SK-N-SH (cell line): ENCODE data around the gene EPB41L3. TPM values are rescaled to one million over a fixed set of nuclear protein-coding genes. Genes with fewer than 3 reads are reported as not detected.

Source experiments
- CTCF ChIA-PET: fragments of 300-600, 350-600 bp; formaldehyde crosslinking; extraction: SDS; loops from one replicate; lab custom pipeline; 2021; lab: Yijun Ruan, JAX
- POLR2A ChIA-PET: fragments of 350-600 bp; sonication (Branson Sonifier 250); formaldehyde crosslinking; extraction: SDS; loops from one replicate; lab custom pipeline; 2020; ENCODE audit warnings: antibody characterized with exemption, inconsistent platforms; lab: Yijun Ruan, JAX
- DNase-seq: peaks from one replicate; pipeline ENCODE4 v3.0.0; 2012
- H2AFZ ChIP-seq: fragments of 200-600 bp; sonication (generic); 2 replicates; pipeline ENCODE4 v1.8.1; 2016; ENCODE audit warnings: antibody characterized with exemption, mild to moderate bottlenecking, low read depth
- H3F3A ChIP-seq: fragments of 200-600 bp; sonication (generic); replicated peaks from 2 replicates; pipeline ENCODE3; 2016; ENCODE audit warnings: antibody characterized with exemption, mild to moderate bottlenecking; ENCODE audit not compliant: insufficient read depth
- H3K27ac ChIP-seq, 2 experiments: fragments of 200-500 bp in 1 of 2; fragments of 200-600 bp in 1 of 2; sonication (Bioruptor generic) in 1 of 2; sonication (generic), shearing (Covaris generic) in 1 of 2; 2 replicates each; pipeline versions ENCODE4 v1.5.1 to v1.6.1; 2014 to 2016; ENCODE audit warnings: low read depth in 2 of 2, inconsistent platforms in 1 of 2, low read length in 1 of 2, mild to moderate bottlenecking in 1 of 2, mixed read lengths in 1 of 2
- H3K27me3 ChIP-seq: fragments of 200-600 bp; sonication (generic), shearing (Covaris generic); 2 replicates; pipeline ENCODE4 v1.6.1; 2016; ENCODE audit warnings: mixed run types; ENCODE audit not compliant: insufficient read depth
- H3K36me3 ChIP-seq, 2 experiments: fragments of 200-500 bp in 1 of 2; fragments of 200-600 bp in 1 of 2; sonication (Bioruptor generic) in 1 of 2; sonication (generic) in 1 of 2; replicated peaks in 1 of 2; 2 replicates each; pipeline versions ENCODE3 to v1.5.1; 2014 to 2016; ENCODE audit warnings: low read length in 1 of 2, mild to moderate bottlenecking in 1 of 2; ENCODE audit not compliant: insufficient read depth in 2 of 2, control insufficient read depth in 1 of 2
- H3K4me1 ChIP-seq, 2 experiments: fragments of 200-500 bp in 1 of 2; fragments of 200-600 bp in 1 of 2; sonication (Bioruptor generic) in 1 of 2; sonication (generic), shearing (Covaris generic) in 1 of 2; 2 replicates each; pipeline versions ENCODE4 v1.5.1 to v1.6.1; 2014 to 2016; ENCODE audit warnings: low read depth in 1 of 2, low read length in 1 of 2, mixed run types in 1 of 2; ENCODE audit not compliant: insufficient read depth in 2 of 2, control insufficient read depth in 1 of 2
- H3K4me2 ChIP-seq: fragments of 200-600 bp; sonication (generic), shearing (Covaris generic); 2 replicates; pipeline ENCODE4 v1.6.1; 2017; ENCODE audit warnings: mixed run types
- H3K4me3 ChIP-seq, 2 experiments: fragments of 200-500 bp in 1 of 2; fragments of 200-600 bp in 1 of 2; sonication (Bioruptor generic) in 1 of 2; sonication (generic), shearing (Covaris generic) in 1 of 2; 2 replicates each; pipeline versions ENCODE4 v1.5.1 to v1.8.1; 2014 to 2016; ENCODE audit warnings: low read depth in 2 of 2, inconsistent platforms in 1 of 2, low read length in 1 of 2, mild to moderate bottlenecking in 1 of 2, mixed read lengths in 1 of 2, moderate library complexity in 1 of 2
- H3K79me2 ChIP-seq: fragments of 200-600 bp; sonication (generic); 2 replicates; pipeline ENCODE4 v1.8.1; 2017; ENCODE audit warnings: mild to moderate bottlenecking; ENCODE audit not compliant: insufficient read depth
- H3K9ac ChIP-seq: fragments of 200-600 bp; sonication (generic); 2 replicates; pipeline ENCODE4 v1.6.1; 2017; ENCODE audit warnings: mixed run types
- H3K9me2 ChIP-seq: fragments of 200-600 bp; sonication (generic); 2 replicates; pipeline ENCODE4 v1.6.1; 2017; ENCODE audit warnings: mixed run types
- H3K9me3 ChIP-seq: fragments of 200-600 bp; sonication (generic); 2 replicates; pipeline ENCODE4 v1.6.1; 2017; ENCODE audit warnings: mixed run types, mild to moderate bottlenecking, moderate library complexity
- H4K20me1 ChIP-seq: fragments of 200-600 bp; sonication (generic); 2 replicates; pipeline ENCODE4 v1.6.1; 2017; ENCODE audit warnings: mild to moderate bottlenecking, mixed run types; ENCODE audit not compliant: insufficient read depth
- FOSL2 ChIP-seq: IDR thresholded peaks from 2 replicates; pipeline ENCODE4 v1.4.0; 2012; ENCODE audit warnings: low read depth, mild to moderate bottlenecking, moderate library complexity, borderline replicate concordance
- FOXM1 ChIP-seq: IDR thresholded peaks from 2 replicates; pipeline ENCODE4 v1.4.0; 2012; ENCODE audit warnings: low read depth, mild to moderate bottlenecking
- MXI1 ChIP-seq: IDR thresholded peaks from 2 replicates; pipeline ENCODE4 v1.6.1; 2012; ENCODE audit warnings: mild to moderate bottlenecking, low read depth, low read length, improper control_type of control experiment
- NFIC ChIP-seq: IDR thresholded peaks from 2 replicates; pipeline ENCODE4 v1.4.0; 2012; ENCODE audit warnings: borderline replicate concordance
- RAD21 ChIP-seq: IDR thresholded peaks from 2 replicates; pipeline ENCODE4 v1.6.1; 2012; ENCODE audit warnings: mild to moderate bottlenecking, low read length
- SIN3A ChIP-seq: IDR thresholded peaks from 2 replicates; pipeline ENCODE4 v1.6.1; 2012; ENCODE audit warnings: low read depth, mild to moderate bottlenecking, low read length, moderate library complexity, borderline replicate concordance
- SMC3 ChIP-seq: IDR thresholded peaks from 2 replicates; pipeline ENCODE4 v1.6.1; 2012; ENCODE audit warnings: low read depth, low read length, improper control_type of control experiment
- TAF1 ChIP-seq: IDR thresholded peaks from 2 replicates; pipeline ENCODE4 v1.6.1; 2012; ENCODE audit warnings: low read depth, mild to moderate bottlenecking, low read length, moderate library complexity, borderline replicate concordance
- YY1 ChIP-seq: IDR thresholded peaks from 2 replicates; pipeline ENCODE4 v1.4.0; 2012; ENCODE audit warnings: low read depth, mild to moderate bottlenecking
- WGBS: methylation state at CpG from one replicate; pipeline ENCODE4 v1.1.6; 2017; ENCODE audit warnings: low lambda C conversion rate; 5-methylcytosine and 5-hydroxymethylcytosine counted together
- polyA plus RNA-seq, 3 experiments: library from polyadenylated mRNA; depleted of rRNA; stranded (reverse); fragments of >200 nt; gene quantifications; 2 replicates each; pipeline ENCODE4 v1.2.3, GENCODE V29; 2012
- TF ChIP-seq, protein P1 (sequence below): fragments of 200-600 bp; sonication (generic); IDR thresholded peaks from 2 replicates; pipeline ENCODE4 v1.6.1; 2017; ENCODE audit warnings: antibody characterized with exemption, mild to moderate bottlenecking, moderate library complexity
- TF ChIP-seq, protein P2 (sequence below): IDR thresholded peaks from 2 replicates; pipeline ENCODE4 v1.4.0; 2012; ENCODE audit warnings: low read depth, borderline replicate concordance
- TF ChIP-seq, protein P3 (sequence below): fragments of 150-350 bp; IDR thresholded peaks from 2 replicates; pipeline ENCODE4 v1.6.1; 2017; ENCODE audit warnings: antibody characterized with exemption, low read length, low read depth, borderline replicate concordance

EPB41L3 gene
- polyA plus RNA-seq, 1 of the 3 experiments (the other 2 are of a cell fraction) = 0.15 TPM

DNA sequence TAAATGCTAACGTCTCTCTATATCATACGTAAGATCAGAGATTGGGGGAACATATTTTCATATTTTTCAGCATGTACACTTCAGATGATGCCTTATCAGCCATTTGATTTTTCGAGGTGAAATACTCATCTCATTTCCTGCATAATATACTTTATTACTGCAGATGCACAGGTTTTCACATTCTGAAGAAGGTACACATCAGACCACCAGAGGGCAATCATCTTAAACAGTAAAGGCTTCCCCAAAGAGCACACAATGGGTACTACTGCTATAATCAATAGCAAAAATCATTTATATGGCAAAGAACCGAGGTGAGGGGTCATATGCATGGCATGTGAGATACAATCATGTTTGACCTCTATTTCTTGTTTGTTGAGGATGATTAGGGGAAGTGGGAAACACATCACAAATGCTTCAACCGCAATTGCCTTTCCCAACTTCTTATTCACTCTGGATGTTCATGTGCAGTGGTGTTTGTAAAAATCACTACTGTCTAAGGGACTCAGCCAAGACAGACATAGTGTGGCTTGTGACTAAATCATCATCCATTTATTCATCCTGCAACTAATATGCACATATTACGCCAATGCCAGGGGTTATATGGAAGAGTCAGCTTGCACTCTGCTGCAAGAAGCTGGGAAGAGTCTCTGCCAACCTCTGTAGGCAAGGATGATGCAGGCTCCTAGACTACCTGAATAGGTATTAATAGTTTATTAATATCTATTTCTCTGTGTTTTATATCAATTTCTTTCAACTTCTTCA, 118.7 kb downstream of the EPB41L3 start:
- ChIA-PET CTCF (interaction anchor here (0.8 kb wide), 2 partner anchors 8 to 10 kb away, joined by 3 to 5 read pairs; no protein-coding TSS in a partner anchor), POLR2A (no interaction called here)
- Histone ChIP-seq H3K36me3 (no peaks in the 10 kb centered on the region), H3F3A (no peaks in the 10 kb centered on the region), H3K4me1 (no peaks in the 10 kb centered on the region), H3K4me2 (no peak overlapping the region), H3K9ac (no peak overlapping the region), H3K4me3 (no peak overlapping the region; a peak in 1 of 4 replicates), H4K20me1 (no peaks in the 10 kb centered on the region), H3K9me2 (no peaks in the 10 kb centered on the region), H3K27me3 (no peaks in the 10 kb centered on the region; the same call in 1 of the 2 replicates), H3K79me2 (no peaks in the 10 kb centered on the region), H2AFZ (no peak overlapping the region), H3K9me3 (no peaks in the 10 kb centered on the region), H3K27ac (no peak overlapping the region)
- no peak for DNase-seq
- WGBS = 31% methylated on average over 6 of the region's 6 CpGs
- TF ChIP-seq SMC3 (peak; percentile 19; the same call in 1 of the 2 replicates), RAD21 (peak; percentile 47), FOSL2 (no peak), TAF1 (no peak)
- TF ChIP-seq, protein P1, sequence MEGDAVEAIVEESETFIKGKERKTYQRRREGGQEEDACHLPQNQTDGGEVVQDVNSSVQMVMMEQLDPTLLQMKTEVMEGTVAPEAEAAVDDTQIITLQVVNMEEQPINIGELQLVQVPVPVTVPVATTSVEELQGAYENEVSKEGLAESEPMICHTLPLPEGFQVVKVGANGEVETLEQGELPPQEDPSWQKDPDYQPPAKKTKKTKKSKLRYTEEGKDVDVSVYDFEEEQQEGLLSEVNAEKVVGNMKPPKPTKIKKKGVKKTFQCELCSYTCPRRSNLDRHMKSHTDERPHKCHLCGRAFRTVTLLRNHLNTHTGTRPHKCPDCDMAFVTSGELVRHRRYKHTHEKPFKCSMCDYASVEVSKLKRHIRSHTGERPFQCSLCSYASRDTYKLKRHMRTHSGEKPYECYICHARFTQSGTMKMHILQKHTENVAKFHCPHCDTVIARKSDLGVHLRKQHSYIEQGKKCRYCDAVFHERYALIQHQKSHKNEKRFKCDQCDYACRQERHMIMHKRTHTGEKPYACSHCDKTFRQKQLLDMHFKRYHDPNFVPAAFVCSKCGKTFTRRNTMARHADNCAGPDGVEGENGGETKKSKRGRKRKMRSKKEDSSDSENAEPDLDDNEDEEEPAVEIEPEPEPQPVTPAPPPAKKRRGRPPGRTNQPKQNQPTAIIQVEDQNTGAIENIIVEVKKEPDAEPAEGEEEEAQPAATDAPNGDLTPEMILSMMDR = peak; percentile 63

DNA sequence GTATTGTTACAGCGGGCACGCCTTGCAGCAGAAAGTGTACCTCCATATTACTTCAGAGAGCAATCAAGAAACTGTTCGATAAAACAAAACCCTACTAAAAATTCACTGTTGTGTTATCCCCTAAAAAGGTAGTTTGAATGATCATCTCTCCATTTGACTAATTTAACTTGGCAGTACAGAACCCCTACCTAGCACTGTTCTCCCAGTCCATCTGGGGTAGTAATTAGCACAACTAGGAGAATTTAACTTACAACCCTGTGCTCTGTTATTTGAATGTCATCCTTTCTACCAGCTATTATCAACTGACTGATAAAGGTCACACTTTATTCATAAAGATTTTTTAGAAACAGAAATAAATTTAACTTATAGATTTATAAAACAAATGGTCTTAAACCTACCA, 121.2 kb downstream of the EPB41L3 start:
- Histone ChIP-seq H3K9ac (no peak overlapping the region), H2AFZ (no peak overlapping the region), H3K9me3 (no peaks in the 10 kb centered on the region), H3K36me3 (no peaks in the 10 kb centered on the region), H3K27me3 (no peaks in the 10 kb centered on the region; the same call in 1 of the 2 replicates), H3K4me3 (no peak overlapping the region), H3K27ac (no peak overlapping the region), H3F3A (no peaks in the 10 kb centered on the region), H3K79me2 (no peaks in the 10 kb centered on the region), H3K9me2 (no peaks in the 10 kb centered on the region), H3K4me1 (no peaks in the 10 kb centered on the region), H4K20me1 (no peaks in the 10 kb centered on the region), H3K4me2 (no peak overlapping the region)
- POLR2A ChIA-PET = no interaction called here
- no peak for DNase-seq
- WGBS = 56% methylated on average over 3 of the region's 3 CpGs
- TF ChIP-seq YY1 (no peak), NFIC (no peak), MXI1 (no peak), SIN3A (no peak), FOXM1 (no peak)
- TF ChIP-seq, protein P1 = no peak
- TF ChIP-seq, protein P2, sequence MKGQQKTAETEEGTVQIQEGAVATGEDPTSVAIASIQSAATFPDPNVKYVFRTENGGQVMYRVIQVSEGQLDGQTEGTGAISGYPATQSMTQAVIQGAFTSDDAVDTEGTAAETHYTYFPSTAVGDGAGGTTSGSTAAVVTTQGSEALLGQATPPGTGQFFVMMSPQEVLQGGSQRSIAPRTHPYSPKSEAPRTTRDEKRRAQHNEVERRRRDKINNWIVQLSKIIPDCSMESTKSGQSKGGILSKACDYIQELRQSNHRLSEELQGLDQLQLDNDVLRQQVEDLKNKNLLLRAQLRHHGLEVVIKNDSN = no peak
- TF ChIP-seq, protein P3, sequence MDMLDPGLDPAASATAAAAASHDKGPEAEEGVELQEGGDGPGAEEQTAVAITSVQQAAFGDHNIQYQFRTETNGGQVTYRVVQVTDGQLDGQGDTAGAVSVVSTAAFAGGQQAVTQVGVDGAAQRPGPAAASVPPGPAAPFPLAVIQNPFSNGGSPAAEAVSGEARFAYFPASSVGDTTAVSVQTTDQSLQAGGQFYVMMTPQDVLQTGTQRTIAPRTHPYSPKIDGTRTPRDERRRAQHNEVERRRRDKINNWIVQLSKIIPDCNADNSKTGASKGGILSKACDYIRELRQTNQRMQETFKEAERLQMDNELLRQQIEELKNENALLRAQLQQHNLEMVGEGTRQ = no peak
- CTCF ChIA-PET = interaction anchor here (1.2 kb wide), 1 partner anchor 9 kb away, joined by 4 read pairs; no protein-coding TSS in a partner anchor
